LHCN-M2 (cell line): Measurements from ENCODE around the gene TMEM63C. TPM values are rescaled to one million over a fixed set of nuclear protein-coding genes. Genes with fewer than 3 reads are reported as not detected.

Source experiments
- total RNA-seq: library from RNA; depleted of rRNA; stranded (reverse); fragments of >200 nt; gene quantifications from 2 replicates; pipeline ENCODE4 v1.2.3, GENCODE V29; 2014; rRNA removed

TMEM63C gene
- total RNA-seq, 1 experiment from 2014 or later: 0.06 TPM

Other genes starting within 250 kb of the TMEM63C start
- gene IRF2BPL, start 153.1 kb upstream of the TMEM63C start, total RNA-seq: 49.7 and 56.7 TPM in 2 replicates
- 12.8 and 13.0 TPM in 2 replicates for gene CIPC, start 83.5 kb upstream of the TMEM63C start, total RNA-seq
- gene ZDHHC22, start 40.0 kb upstream of the TMEM63C start, total RNA-seq: under 0.01 TPM in 1 of 2 replicates, not detected in the other
- gene NGB, start 89.4 kb downstream of the TMEM63C start, total RNA-seq: not detected in 2 replicates
- 12.2 and 15.0 TPM in 2 replicates for gene POMT2, start 139.1 kb downstream of the TMEM63C start, total RNA-seq
- gene GSTZ1, start 139.2 kb downstream of the TMEM63C start, total RNA-seq: 25.8 and 27.7 TPM in 2 replicates
- gene TMED8, start 195.3 kb downstream of the TMEM63C start, total RNA-seq: 12.1 and 12.9 TPM in 2 replicates
- gene SAMD15, start 195.6 kb downstream of the TMEM63C start, total RNA-seq: 1.7 and 5.0 TPM in 2 replicates
- 0.06 TPM in 1 of 2 replicates, not detected in the other for gene NOXRED1, start 241.7 kb downstream of the TMEM63C start, total RNA-seq